Lung (tissue), 12 donors: ENCODE measurements around the gene SEMA4C. TPM values are rescaled to one million over a fixed set of nuclear protein-coding genes. Genes with fewer than 3 reads are reported as not detected.

Experiments used
- ATAC-seq: fragments of 200-7000 bp; cut with Tn5 transposase; one replicate; pipeline ENCODE4 v1.9.1; 2020; ENCODE audit warnings: moderate number of reproducible peaks; ENCODE audit not compliant: insufficient read depth, low FRiP score
- DNase-seq, 3 donors: peaks; one replicate each; pipeline ENCODE4 v3.0.0-alpha.2; 2013 to 2017
- H3K27ac ChIP-seq, 2 donors: one replicate each; pipeline ENCODE4 v1.5.1; 2013; ENCODE audit warnings: mild to moderate bottlenecking in 2 of 2, moderate library complexity in 2 of 2, control low read depth in 1 of 2, inconsistent platforms in 1 of 2, low read depth in 1 of 2, low read length in 1 of 2
- H3K27me3 ChIP-seq, 3 donors: one replicate each; pipeline ENCODE4 v1.5.1; 2013; ENCODE audit warnings: low read length in 2 of 3; ENCODE audit not compliant: control insufficient read depth in 3 of 3, insufficient read depth in 3 of 3
- H3K36me3 ChIP-seq, 4 donors: one replicate each; pipeline ENCODE4 v1.5.1; 2013; ENCODE audit warnings: low read length in 4 of 4, mild to moderate bottlenecking in 1 of 4, moderate library complexity in 1 of 4; ENCODE audit not compliant: control insufficient read depth in 4 of 4, insufficient read depth in 4 of 4
- H3K4me1 ChIP-seq, 5 donors: one replicate each; pipeline ENCODE4 v1.5.1; 2013; ENCODE audit warnings: low read length in 5 of 5, mild to moderate bottlenecking in 2 of 5, moderate library complexity in 1 of 5; ENCODE audit not compliant: control insufficient read depth in 5 of 5, insufficient read depth in 5 of 5
- H3K4me3 ChIP-seq: one replicate; pipeline ENCODE4 v1.5.1; 2013; ENCODE audit warnings: mild to moderate bottlenecking, control low read depth, moderate library complexity
- H3K9ac ChIP-seq, 2 donors: one replicate each; pipeline ENCODE4 v1.5.1; 2013; ENCODE audit warnings: low read length in 2 of 2, control low read depth in 1 of 2; ENCODE audit not compliant: insufficient read depth in 1 of 2
- H3K9me3 ChIP-seq, 4 donors: one replicate each; pipeline ENCODE4 v1.5.1; 2013; ENCODE audit warnings: low read length in 3 of 4, mild to moderate bottlenecking in 1 of 4, moderate library complexity in 1 of 4; ENCODE audit not compliant: control insufficient read depth in 4 of 4, insufficient read depth in 3 of 4
- WGBS, 2 donors: extraction: QIAGEN DNeasy Blood & Tissue Kit; methylation state at CpG; one replicate each; pipeline ENCODE4 v1.1.7; 2013; 5-methylcytosine and 5-hydroxymethylcytosine counted together
- polyA plus RNA-seq, 2 donors: library from polyadenylated mRNA; stranded (reverse); fragments of 200-250 nt; gene quantifications; one replicate each; pipeline ENCODE4 v1.2.1, GENCODE V29; 2013
- total RNA-seq, 2 donors: library from RNA; depleted of rRNA in 1 of 2; stranded (reverse); fragments of >200 nt in 1 of 2; gene quantifications; one replicate each; pipeline ENCODE4 v1.2.1, GENCODE V29; 2014 to 2021
- TF ChIP-seq, protein P1 (sequence below): IDR thresholded peaks from 2 replicates; pipeline ENCODE4 v1.5.1; 2012; ENCODE audit warnings: mild to moderate bottlenecking; ENCODE audit errors: control extremely low read depth, extremely low read depth
- donor health status: control.
- donor health status: control.
- donor health status: Bipolar disorder and iron deficiency.
- donor health status: healthy.
- donor health status: DM: yes; HTN: yes; CAD: no.

Gene SEMA4C
- total and polyA plus RNA-seq, 4 donors, result 18.8 to 42.0 (median 28.8) TPM

DNA sequence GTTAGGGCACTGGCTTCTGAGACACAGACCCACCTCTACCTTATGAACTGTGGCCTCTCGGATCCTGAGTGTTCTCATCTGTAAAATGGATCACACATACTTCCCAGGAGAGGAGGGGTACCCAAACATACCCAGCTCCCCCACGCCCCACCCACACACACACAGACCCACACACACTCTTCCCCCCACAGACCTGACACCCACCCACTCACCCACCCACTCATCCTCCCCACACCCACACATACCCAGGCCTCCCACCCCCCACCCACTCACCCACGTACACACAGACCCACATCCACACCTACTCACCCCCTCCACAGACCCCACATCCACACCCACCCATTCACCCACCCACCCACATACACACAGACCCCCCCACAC, 24.3 kb upstream of the SEMA4C start:
- H3K27me3 ChIP-seq, result no peaks in the 10 kb centered on the region
- ATAC-seq (no peak), DNase-seq (no peak)
- WGBS, 2 donors, result 87 to 89% methylated on average over 3 of the region's 3 CpGs
- H3K9me3 ChIP-seq, result peaks cover 0 to under 1% (median 0%) of the 10 kb centered on the region in 4 donors
- no peaks in the 10 kb centered on the region for H3K36me3 ChIP-seq
- TF ChIP-seq, protein P1, sequence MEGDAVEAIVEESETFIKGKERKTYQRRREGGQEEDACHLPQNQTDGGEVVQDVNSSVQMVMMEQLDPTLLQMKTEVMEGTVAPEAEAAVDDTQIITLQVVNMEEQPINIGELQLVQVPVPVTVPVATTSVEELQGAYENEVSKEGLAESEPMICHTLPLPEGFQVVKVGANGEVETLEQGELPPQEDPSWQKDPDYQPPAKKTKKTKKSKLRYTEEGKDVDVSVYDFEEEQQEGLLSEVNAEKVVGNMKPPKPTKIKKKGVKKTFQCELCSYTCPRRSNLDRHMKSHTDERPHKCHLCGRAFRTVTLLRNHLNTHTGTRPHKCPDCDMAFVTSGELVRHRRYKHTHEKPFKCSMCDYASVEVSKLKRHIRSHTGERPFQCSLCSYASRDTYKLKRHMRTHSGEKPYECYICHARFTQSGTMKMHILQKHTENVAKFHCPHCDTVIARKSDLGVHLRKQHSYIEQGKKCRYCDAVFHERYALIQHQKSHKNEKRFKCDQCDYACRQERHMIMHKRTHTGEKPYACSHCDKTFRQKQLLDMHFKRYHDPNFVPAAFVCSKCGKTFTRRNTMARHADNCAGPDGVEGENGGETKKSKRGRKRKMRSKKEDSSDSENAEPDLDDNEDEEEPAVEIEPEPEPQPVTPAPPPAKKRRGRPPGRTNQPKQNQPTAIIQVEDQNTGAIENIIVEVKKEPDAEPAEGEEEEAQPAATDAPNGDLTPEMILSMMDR, result no peak
- peaks cover 0 to 39% (median 24%) of the 10 kb centered on the region in 5 donors for H3K4me1 ChIP-seq
- no peak overlapping the region for H3K9ac ChIP-seq
- H3K4me3 ChIP-seq, result no peak overlapping the region
- no peak overlapping the region for H3K27ac ChIP-seq

DNA sequence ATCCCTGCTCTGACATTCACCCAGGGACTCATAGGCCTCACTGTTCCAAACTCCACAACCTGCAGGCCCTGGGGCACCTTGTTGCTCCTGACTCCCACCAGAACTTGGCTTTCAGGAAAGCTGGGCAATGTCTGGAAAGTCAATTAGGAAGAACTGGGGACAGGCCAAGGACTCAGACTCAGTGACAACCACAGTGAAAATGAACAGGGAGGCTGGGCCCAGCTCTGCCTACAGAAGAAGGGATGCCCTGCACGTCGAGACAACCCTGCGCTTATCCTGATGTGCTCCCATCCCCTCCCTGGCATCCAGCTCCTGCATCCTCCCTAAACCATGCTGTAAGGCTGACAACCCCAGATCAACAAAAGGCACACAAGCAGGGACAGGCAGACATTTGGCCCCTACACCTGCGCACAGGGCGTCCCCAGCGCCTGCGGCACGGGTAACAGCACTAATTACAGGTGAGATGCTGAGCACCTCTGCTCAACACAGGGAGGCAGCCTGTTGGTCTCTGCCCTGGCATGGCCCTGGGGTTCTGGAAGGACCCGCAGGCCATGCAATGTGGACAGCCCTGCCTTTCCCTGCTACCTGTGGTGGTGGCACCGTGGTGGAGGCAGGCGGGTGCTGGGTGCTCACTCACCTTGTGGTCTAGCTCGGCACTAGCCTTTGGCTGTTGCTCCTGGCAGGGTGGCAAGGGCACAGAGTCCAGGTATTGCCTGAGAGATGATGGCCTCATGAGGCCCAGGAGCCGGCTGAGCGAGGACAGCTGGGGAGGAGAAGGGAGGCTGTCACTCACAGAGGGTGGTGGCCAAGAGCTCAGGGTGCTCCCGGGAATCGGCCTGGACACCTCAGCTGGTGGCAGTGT, 23.6 kb upstream of the SEMA4C start:
- ATAC-seq, result no peak
- Histone ChIP-seq H3K27me3 (no peaks in the 10 kb centered on the region), H3K4me3 (no peak overlapping the region), H3K36me3 (no peaks in the 10 kb centered on the region), H3K9ac (no peak overlapping the region), H3K27ac (no peak overlapping the region), H3K4me1 (peaks cover 0 to 45% (median 26%) of the 10 kb centered on the region in 5 donors), H3K9me3 (no peaks in the 10 kb centered on the region)
- TF ChIP-seq, protein P1, result no peak
- no peak for DNase-seq
- 96 to 98% methylated on average over 16 of the region's 16 CpGs for WGBS, 2 donors

DNA sequence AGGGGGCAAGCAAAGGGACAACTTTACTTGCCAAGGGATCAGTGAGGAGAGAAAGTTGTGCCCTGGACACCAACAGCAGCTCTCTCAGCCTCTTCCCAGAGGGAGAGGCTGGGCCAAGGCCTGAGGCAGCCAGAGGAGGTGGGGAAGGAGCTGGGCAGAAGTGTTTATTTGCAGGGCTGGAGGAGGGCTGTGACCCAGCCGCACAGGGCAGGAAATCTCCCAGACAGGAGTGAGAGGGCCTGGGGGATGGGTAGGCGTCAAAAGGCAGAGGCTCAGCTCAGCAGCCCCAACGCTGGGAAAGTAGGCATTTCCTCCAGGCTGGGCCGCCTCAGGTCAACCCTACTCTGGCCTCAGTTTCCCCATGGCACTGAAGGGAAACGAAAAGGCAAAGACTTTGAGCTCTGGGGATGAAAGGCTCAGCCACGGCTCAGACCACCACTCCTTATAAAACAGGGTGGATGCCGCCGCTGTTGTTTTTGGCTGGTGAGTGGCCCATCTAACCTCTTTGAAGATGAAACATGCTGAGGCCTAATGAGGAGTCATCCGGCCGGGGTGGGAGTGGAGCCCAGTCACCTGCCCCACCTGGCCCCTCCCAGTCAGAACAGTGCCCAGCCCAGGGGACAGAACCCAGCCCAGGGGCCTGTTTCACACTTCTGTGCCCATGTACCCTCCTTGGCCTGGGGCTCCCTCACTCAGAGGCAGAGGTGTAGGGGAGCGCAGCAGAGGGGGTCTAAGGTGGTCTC, 21.9 kb upstream of the SEMA4C start:
- no peak overlapping the region for H3K9ac ChIP-seq
- no peaks in the 10 kb centered on the region for H3K36me3 ChIP-seq
- ATAC-seq, result peak; percentile 41
- H3K27me3 ChIP-seq, result no peaks in the 10 kb centered on the region
- 55 to 71% methylated on average over 11 of the region's 11 CpGs for WGBS, 2 donors
- no peak overlapping the region for H3K4me3 ChIP-seq
- peaks cover 0 to 61% (median 31%) of the 10 kb centered on the region in 5 donors for H3K4me1 ChIP-seq
- H3K27ac ChIP-seq, result peak overlapping the region in 1 of 2 donors; percentile 38
- TF ChIP-seq, protein P1, result no peak
- H3K9me3 ChIP-seq, result no peaks in the 10 kb centered on the region
- peak; percentile 48 to 77 (median 50) for DNase-seq
